GM19438 (cell line): ENCODE results near the gene TTC29.

Experiments used
- ATAC-seq: cut with Tn5 transposase; IDR thresholded peaks from one replicate; pipeline ENCODE4 v1.9.1; 2021; ENCODE audit warnings: low read depth; ENCODE audit not compliant: unreplicated experiment

The TTC29 gene

GRCh38 chr4:146945556-146946374 is at the start of gene TTC29:
TTC29 (minus strand) TSS chr4:146945864; CDS start chr4:146939895, 5,969 bp downstream.
- ATAC-seq, result peak; percentile 100

GRCh38 chr4:146981651-146982050 is 36.0 kb upstream of the TTC29 start:
- no peak for ATAC-seq

- ATAC-seq, result no peak
Measured at GRCh38 chr4:146978641-146979040, 33.0 kb upstream of the TTC29 start.

GRCh38 chr4:146976145-146976544 is 30.5 kb upstream of the TTC29 start:
- ATAC-seq, result no peak

GRCh38 chr4:146975527-146975926 is 29.9 kb upstream of the TTC29 start:
- no peak for ATAC-seq

GRCh38 chr4:146975036-146975435 is 29.4 kb upstream of the TTC29 start:
- no peak for ATAC-seq

- no peak for ATAC-seq
Measured at GRCh38 chr4:146972036-146972435, 26.4 kb upstream of the TTC29 start.

GRCh38 chr4:146969126-146969525 is 23.5 kb upstream of the TTC29 start:
- no peak for ATAC-seq

GRCh38 chr4:146960634-146961033 is 15.0 kb upstream of the TTC29 start:
- no peak for ATAC-seq

GRCh38 chr4:146959692-146960091 is 14.0 kb upstream of the TTC29 start:
- no peak for ATAC-seq

GRCh38 chr4:146957237-146957636 is 11.6 kb upstream of the TTC29 start:
- ATAC-seq, result no peak

GRCh38 chr4:146952896-146953295 is 7.2 kb upstream of the TTC29 start:
- no peak for ATAC-seq

GRCh38 chr4:146949559-146949958 is 3.9 kb upstream of the TTC29 start:
- no peak for ATAC-seq

- ATAC-seq, result no peak
Measured at GRCh38 chr4:146943691-146944375, 1.8 kb downstream of the TTC29 start.

- ATAC-seq, result no peak
Measured at GRCh38 chr4:146932116-146932515, 13.5 kb downstream of the TTC29 start.

- ATAC-seq, result no peak
Measured at GRCh38 chr4:146930673-146931072, 15.0 kb downstream of the TTC29 start.

- no peak for ATAC-seq
Measured at GRCh38 chr4:146927695-146928094, 18.0 kb downstream of the TTC29 start.

GRCh38 chr4:146916479-146917076 is 29.1 kb downstream of the TTC29 start:
- no peak for ATAC-seq

- no peak for ATAC-seq
Measured at GRCh38 chr4:146915132-146915531, 30.5 kb downstream of the TTC29 start.

- ATAC-seq, result no peak
Measured at GRCh38 chr4:146900295-146900694, 45.4 kb downstream of the TTC29 start.

GRCh38 chr4:146890301-146890700 is 55.4 kb downstream of the TTC29 start:
- no peak for ATAC-seq

- no peak for ATAC-seq
Measured at GRCh38 chr4:146883070-146883469, 62.6 kb downstream of the TTC29 start.
